HT-29 (cell line): Measurements from ENCODE around the gene PLCH2. TPM values are rescaled to one million over a fixed set of nuclear protein-coding genes. Genes with fewer than 3 reads are reported as not detected.

ENCODE experiments used
- DNase-seq: peaks from one replicate; pipeline ENCODE4 v3.0.0-alpha.2; 2015; ENCODE audit warnings: low spot score
- total RNA-seq: library from RNA; depleted of rRNA; stranded (reverse); fragments of >200 nt; shearing (Covaris generic); gene quantifications from 2 replicates; pipeline ENCODE4 v1.2.3, GENCODE V29; 2014

Gene PLCH2
- total RNA-seq, 1 experiment from 2014 or later, result 5.3 TPM

GRCh38 chr1:2459757-2460156, 16.3 kb upstream of the PLCH2 start:
- no peak for DNase-seq

GRCh38 chr1:2460203-2460602, 15.9 kb upstream of the PLCH2 start:
- no peak for DNase-seq

DNA sequence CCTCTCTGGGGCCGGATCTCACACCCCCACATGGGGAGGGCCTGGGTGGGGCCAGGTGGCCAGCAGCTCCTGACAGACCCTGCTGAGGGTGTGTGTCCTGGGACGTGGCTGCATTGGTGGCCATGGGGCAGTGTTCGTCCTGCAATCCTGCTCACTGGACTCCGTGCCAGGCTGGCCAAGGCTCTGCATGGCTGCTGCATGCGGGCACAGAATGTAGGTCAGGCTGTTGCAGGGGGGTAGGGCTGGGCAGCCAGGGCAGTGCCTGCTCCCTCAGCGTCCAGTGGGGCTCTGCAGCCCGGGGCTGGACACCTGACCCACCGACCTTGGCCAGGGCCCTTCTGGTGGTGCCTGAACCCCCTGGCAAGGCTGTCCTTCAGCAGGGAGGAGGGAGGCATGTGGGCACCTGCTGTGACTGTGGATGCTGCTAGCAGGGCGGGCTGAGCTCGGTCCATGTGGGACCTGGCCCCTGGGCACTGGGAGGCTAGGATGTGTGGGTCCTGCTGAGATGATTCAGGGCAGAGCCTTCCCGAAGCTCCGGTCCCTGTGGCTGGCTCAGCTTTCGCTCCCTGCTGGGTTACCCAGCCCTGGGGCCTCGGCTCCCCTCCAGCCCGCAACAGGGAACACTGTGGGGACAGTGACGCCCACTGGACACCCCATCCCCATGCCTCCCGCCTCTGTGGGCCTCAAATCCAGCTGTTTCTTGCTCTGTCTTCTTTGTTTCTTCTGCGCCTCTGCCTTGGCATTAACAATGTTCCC, 14.9 kb upstream of the PLCH2 start:
- no peak for DNase-seq

GRCh38 chr1:2462819-2463218, 13.3 kb upstream of the PLCH2 start:
- no peak for DNase-seq

GRCh38 chr1:2463396-2463795, 12.7 kb upstream of the PLCH2 start:
- DNase-seq, result no peak

GRCh38 chr1:2465371-2466269, 10.5 kb upstream of the PLCH2 start:
- no peak for DNase-seq

DNA sequence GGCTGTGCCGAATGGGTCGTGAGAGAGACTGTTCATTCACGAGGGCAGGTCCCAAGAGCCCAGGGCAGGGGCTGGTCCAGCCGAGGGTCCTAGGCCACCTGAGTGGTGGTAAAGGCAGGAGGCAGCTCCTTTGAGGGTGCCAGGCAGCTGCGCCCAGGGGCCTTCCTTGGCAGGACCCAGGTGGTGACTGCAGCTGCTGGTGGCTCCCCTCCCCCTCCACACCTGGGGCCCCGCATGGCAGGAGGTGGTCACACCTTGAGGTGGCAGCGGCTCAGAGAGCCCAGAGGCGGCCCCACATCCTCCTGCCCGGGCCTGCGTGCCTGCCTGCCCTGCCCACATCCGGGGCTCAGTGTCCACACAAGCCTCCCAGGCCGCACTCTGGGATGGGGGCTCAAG, 9.8 kb upstream of the PLCH2 start:
- no peak for DNase-seq

DNA sequence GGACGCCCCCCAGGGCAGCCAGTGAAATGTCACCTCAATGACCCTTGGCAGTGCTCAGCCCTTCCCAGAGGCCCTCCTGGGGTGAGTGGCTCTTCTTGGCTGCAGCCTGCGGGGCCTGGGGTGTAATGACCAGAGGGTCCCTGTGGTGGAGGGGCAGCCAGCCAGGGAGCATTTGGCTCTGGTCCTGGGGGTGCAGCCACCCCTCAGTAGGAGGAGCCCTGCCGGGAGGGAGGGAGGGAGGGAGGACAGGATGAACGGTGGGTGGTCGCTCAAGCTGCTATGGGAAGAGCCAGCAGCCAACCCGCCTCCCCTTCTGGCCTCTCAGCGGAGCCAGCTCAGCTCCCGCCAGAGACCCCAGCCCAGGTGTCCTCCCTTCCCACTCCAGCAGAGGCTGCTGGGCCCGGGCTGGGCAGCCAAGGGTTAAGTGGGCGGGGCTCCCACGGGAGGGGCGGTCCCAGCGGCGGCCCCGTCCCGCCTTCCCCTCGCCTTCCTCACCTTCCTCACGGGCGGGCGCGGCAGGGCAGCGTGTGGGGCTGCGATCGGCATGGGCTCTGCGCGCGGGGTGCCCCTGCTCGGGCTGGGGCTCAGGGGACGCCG, 9.0 kb upstream of the PLCH2 start:
- DNase-seq, result no peak

DNA sequence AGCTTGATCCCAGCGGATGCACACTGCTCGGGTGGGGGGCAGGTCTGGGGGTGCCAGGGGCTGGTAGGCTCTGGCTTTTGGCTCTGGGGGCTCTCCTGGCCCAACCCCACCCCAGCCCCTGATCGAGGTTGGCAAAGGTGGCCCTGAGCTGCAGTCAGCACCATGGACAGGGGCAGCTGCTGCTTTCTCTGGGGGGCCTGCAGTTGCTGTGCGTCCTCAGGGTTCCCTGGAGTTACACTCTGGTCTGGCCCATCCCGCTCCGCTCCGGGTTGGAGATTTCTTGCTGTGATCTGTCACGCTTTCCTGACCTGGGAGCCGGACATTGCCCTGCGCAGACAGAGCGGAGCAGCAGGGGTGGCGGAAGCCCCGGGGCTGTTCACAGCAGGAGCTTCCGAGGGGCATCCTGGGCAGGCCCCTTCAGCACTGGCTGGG, 8.0 kb upstream of the PLCH2 start:
- no peak for DNase-seq

DNA sequence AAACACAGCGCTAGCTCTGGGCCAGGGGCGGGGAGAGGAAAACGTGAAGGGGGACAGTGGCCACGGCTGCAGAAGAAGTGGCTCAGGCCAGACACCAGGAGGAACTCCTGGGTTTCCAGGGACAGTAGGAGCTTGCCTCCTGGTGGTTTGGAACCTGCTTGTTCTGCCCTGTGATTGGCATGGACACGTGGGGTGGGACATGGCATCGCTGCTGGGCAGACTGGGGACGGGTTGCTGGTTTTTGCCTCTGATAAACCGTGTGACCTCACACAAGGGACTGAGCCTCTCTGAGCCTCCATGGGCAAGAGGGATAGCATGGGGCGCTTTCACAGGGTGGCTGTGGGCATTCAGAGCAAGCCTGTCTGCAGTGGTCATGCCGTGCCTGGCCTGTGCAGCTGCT, 7.5 kb upstream of the PLCH2 start:
- no peak for DNase-seq

DNA sequence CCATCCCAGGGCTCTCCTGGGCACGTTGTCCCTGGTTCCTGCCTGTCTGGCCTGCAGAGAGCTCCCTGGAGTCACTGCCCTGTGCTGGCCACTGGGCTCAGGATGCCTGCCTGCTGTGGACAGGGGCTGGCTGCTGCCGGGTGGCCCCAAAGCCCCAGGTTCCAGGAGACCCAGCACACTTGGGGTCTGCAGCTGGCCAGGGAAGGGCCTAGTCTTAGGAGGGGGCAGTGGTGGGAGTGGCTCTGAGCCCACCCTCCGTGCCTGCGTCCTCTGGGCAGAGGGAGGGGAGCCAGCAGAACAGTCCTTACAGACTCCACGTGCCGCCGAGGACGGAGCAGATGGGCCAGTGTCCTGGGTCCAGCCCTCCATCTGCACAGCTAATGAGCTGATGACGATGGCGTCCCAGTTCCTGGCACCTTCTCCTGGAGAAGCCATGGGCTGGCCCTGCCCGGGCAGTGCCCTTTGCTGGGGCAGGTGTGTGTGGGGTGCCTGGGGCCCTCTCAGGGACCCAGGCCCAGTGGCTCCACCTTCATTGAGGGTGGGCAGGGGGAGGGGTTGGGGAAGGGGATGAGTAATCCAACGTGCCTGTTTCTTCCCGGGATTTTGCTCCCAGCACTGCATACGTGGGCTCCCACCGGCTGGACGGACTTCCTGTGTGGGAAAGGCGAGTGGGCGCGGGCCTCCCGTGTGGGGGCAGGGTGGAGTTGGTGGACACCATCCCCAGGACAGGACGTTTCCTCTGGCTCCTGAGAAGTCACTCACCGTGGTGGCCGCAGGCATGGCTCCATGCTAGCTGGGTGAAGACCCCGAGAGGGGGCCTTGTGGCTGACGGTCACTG, 6.8 kb upstream of the PLCH2 start:
- DNase-seq, result no peak

DNA sequence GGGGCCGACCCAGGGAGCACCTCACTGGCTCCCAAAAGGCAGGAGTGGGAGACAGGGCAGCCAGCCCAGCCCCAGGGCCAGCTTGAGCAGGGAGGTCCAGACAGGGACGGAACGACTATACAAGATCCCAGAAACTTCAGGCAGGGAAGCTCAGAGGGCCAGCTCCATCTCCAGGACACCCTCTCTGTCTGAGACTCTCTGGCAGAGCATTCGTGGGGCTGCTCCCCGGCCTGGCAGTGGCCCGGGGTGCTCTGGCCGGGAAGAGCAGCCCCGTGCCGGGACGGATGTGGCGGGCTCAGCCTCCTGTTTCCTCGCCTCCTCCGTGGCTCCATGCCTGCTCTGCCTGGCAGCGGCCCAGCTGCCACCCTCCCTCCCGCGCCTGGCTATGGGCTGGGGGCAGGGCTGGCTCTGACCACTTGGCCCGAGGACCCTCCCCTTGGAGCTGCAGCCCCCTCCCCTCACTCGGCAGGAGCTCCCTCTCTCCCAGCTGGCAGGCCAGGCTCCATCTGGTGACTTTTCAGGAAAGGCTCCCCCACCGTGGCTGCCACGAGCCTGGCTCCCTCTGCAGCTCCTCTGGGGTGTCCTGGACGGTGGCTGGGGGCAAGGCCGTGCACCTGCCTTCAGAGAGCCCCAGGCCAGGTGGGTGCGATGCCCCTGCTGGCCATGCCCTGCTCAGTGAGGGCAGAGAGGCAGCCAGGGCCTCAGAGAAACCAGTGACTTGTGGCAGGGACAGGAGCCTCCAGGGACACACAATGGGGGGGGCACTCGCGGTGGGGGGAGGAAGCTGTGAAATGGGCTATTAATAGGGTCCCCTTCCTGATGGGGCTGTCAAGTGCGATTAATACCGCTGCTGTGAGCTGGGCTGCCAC, 5.6 kb upstream of the PLCH2 start:
- DNase-seq, result no peak

DNA sequence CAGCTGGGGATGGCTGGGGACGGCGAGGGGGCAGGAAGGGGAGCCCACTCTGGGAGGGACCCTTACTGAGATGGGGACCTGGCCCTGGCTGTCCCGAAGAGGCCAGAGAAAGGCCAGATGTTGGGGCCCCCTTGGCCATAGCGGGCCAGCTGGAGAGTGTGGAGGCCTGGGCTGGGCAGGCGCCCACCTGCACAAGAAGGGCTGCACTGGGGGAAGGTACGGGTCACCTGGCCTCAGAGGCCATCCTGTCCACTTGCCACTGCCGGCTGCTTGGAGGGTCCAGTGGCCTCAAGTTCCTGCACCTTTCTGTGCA, 5.0 kb upstream of the PLCH2 start:
- no peak for DNase-seq

GRCh38 chr1:2471587-2472001, 4.5 kb upstream of the PLCH2 start:
- DNase-seq, result no peak

- no peak for DNase-seq
Measured at GRCh38 chr1:2472109-2472508, 4.0 kb upstream of the PLCH2 start.

DNA sequence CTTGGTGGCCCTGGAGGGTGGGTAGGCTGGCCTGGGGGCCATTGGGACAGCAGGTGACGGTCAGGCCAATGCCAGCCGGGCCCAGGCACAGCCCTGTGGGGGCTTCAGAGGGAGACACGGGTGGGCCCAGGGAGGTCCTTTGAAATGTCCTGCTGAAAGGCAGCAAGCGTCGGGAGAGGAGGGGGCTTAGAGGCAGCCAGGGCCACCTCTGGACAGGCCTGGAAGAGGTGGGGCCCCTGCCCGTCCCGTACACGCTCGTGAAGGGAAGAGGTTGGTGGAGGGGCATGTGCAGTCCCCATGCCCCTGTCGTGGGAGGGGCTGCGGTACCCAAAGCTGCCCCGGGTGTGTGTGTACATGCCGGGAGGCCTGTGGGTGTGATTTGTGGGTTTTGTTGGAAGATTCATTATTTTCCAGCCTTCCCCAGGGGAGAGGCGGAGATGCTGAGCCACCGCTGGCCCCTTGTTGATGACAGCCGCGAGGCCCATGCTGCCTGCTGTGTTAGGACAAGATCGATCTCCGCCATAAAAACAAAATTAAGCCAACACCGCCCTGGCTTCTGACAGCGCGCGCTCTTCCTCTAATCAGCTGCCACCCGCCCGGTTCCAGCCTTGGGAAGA, 3.4 kb upstream of the PLCH2 start:
- no peak for DNase-seq

GRCh38 chr1:2473198-2473597, 2.9 kb upstream of the PLCH2 start:
- no peak for DNase-seq

DNA sequence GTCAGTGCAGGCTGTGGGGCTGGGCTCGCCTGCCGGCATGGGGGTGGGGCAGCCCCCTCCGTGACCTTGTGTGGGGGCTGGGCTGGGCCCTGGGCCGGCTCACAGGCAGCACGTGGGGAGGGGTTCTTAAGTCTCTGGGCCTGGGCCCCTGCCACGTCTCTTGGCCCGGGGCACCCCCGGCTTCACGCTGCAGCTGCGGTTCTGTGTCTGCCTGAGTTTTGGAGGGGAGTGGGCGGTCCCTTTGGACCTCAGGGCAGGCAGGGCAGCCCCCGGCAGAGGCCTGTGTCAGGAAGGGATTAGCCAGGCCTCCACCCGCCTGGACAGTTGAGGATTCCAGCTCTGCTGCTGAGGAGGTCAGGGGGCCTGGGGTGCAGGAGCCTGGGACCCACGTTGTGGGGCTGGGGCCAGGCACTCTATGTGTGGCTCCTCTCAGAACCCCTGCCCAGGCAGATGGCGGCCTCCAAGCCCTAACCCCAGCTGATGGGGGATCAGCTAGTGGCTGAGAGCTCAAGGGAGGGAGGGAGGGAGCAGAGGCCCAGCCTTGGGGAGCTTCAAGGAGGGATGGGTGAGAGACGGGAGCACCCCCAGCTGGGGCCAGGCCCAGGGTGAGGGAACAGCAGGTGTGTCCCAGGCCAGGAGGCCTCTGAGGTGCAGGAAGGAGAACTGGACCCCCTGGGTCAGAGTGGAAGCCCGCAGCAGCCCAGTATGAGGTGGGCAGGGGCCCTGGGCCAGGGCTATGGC, 1.8 kb upstream of the PLCH2 start:
- no peak for DNase-seq

- DNase-seq, result no peak
Measured at GRCh38 chr1:2474933-2475371, 1.1 kb upstream of the PLCH2 start.

GRCh38 chr1:2475571-2475970, 518 bp upstream of the PLCH2 start:
- no peak for DNase-seq
